GM23248 (cell line): ENCODE results near the gene MYT1. TPM values are rescaled to one million over a fixed set of nuclear protein-coding genes. Genes with fewer than 3 reads are reported as not detected.

ENCODE experiments used
- DNase-seq: peaks from one replicate; pipeline ENCODE4 v3.0.0-alpha.2; 2015
- H2AFZ ChIP-seq: fragments of 200-600 bp; sonication (generic); 2 replicates; pipeline ENCODE4 v1.6.1; 2016; ENCODE audit warnings: antibody characterized with exemption
- H3F3A ChIP-seq: fragments of 200-600 bp; sonication (generic); 2 replicates; pipeline ENCODE4 v1.6.1; 2016; ENCODE audit warnings: mild to moderate bottlenecking, antibody characterized with exemption, mixed run types; ENCODE audit not compliant: insufficient read depth
- H3K27ac ChIP-seq: fragments of 200-600 bp; sonication (generic); 2 replicates; pipeline ENCODE4 v1.5.1; 2016; ENCODE audit warnings: mild to moderate bottlenecking
- H3K27me3 ChIP-seq: fragments of 200-600 bp; sonication (generic); replicated peaks from 2 replicates; pipeline ENCODE4 v1.6.1; 2016; ENCODE audit warnings: mild to moderate bottlenecking; ENCODE audit not compliant: insufficient read depth
- H3K36me3 ChIP-seq: fragments of 200-600 bp; sonication (generic); 2 replicates; pipeline ENCODE4 v1.6.1; 2016; ENCODE audit warnings: low read depth, mild to moderate bottlenecking
- H3K4me1 ChIP-seq: fragments of 200-600 bp; sonication (generic); 2 replicates; pipeline ENCODE4 v1.6.1; 2016; ENCODE audit warnings: mild to moderate bottlenecking; ENCODE audit not compliant: insufficient read depth
- H3K4me2 ChIP-seq: fragments of 200-600 bp; sonication (generic); one replicate; pipeline ENCODE4 v1.6.1; 2016; ENCODE audit warnings: mild to moderate bottlenecking; ENCODE audit not compliant: unreplicated experiment
- H3K4me3 ChIP-seq: fragments of 200-600 bp; sonication (generic); 2 replicates; pipeline ENCODE4 v1.5.1; 2016; ENCODE audit warnings: mild to moderate bottlenecking
- H3K79me2 ChIP-seq: fragments of 200-600 bp; sonication (generic); 2 replicates; pipeline ENCODE4 v1.6.1; 2016; ENCODE audit warnings: mild to moderate bottlenecking; ENCODE audit not compliant: insufficient read depth
- H3K9ac ChIP-seq: fragments of 200-600 bp; sonication (generic); 2 replicates; pipeline ENCODE4 v1.6.1; 2016; ENCODE audit warnings: mild to moderate bottlenecking
- H3K9me2 ChIP-seq: fragments of 200-600 bp; sonication (generic); 2 replicates; pipeline ENCODE4 v1.6.1; 2016; ENCODE audit warnings: mixed run types, mild to moderate bottlenecking, moderate library complexity; ENCODE audit not compliant: insufficient read depth
- H3K9me3 ChIP-seq: fragments of 200-600 bp; sonication (generic); one replicate; pipeline ENCODE4 v1.6.1; 2017; ENCODE audit warnings: low read depth
- H4K20me1 ChIP-seq: fragments of 200-600 bp; sonication (generic); 2 replicates; pipeline ENCODE4 v1.6.0; 2016; ENCODE audit not compliant: insufficient read depth
- EZH2 ChIP-seq: fragments of 200-600 bp; sonication (generic); IDR thresholded peaks from 2 replicates; pipeline ENCODE4 v1.6.1; 2018; ENCODE audit warnings: antibody characterized with exemption, mild to moderate bottlenecking; ENCODE audit not compliant: insufficient read depth, poor library complexity, severe bottlenecking
- EZH2phosphoT487 ChIP-seq: fragments of 200-600 bp; sonication (generic); IDR thresholded peaks from 2 replicates; pipeline ENCODE4 v1.6.1; 2018; ENCODE audit warnings: antibody characterized with exemption, moderate library complexity, mild to moderate bottlenecking, low read depth; ENCODE audit not compliant: insufficient read depth
- WGBS, 2 experiments: methylation state at CpG; one replicate each; pipeline ENCODE4 v1.1.6; 2015 to 2017; ENCODE audit warnings: low lambda C conversion rate in 2 of 2, low coverage in 1 of 2; ENCODE audit errors: missing lambda C conversion rate in 2 of 2; 5-methylcytosine and 5-hydroxymethylcytosine counted together
- in situ Hi-C: fragments of 300-500 bp; cut with MboI; formaldehyde crosslinking; loops from 2 replicates; pipeline ENCODE4 v1.15.0; 2020
- polyA plus RNA-seq: library from polyadenylated mRNA; unstranded; fragments of >200 nt; fragmentation: Nextera tagmentation; extraction: Ambion mirVana; gene quantifications from 2 replicates; pipeline ENCODE4 v1.2.1, GENCODE V29; 2016
- total RNA-seq: library from RNA; depleted of rRNA; stranded (reverse); fragments of >200 nt; shearing (Covaris generic); gene quantifications from 2 replicates; pipeline ENCODE4 v1.2.3, GENCODE V29; 2014

Gene MYT1
- total and polyA plus RNA-seq, 2 experiments from 2014 or later = not detected

DNA sequence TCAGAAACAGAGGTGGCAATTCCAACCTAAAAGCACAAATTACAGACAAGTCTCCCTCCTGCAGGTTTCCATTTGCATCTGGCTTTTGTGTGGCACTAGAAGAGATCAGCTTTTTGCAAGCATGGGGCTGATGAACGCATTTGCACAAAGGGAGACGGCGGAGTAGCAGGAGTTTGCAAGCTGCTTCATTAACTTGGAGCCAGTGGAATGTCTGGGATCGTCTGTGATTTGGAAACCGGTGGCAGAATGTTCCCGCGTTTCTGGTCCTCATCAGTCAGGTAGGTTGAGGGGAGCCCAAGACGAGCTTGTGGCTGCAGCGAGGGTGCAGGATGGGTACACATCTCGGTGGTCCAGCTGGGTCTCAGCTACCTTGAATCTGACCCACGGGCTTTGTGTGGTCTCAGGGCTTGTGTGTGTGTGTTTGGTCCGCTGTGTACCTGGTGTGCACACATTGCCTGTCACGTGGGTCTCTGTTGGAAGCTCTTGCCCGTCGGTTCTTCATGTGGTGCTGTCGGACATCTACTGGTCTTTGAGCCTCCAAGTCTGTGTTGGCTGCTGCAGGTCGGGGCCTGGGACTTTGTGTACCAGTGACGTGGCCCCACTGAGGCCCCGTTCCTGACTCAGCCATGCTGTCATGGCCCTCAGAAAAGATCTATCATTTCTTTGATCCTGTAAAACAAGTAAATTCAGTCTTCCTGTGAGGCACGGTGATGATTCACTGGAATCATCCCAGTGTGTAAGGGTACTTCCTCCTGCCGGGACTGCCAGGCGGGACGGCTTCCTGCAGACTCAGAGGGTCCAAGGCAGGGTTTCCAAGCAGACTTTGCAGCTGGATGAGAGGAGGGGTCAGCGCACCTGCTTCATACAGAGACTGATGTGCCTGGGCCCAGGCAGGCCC is 12.4 kb upstream of the MYT1 start:
- Histone ChIP-seq H3K9ac (no peak overlapping the region), H4K20me1 (no peaks in the 10 kb centered on the region), H3K4me2 (no peak overlapping the region), H3K79me2 (no peaks in the 10 kb centered on the region), H3K4me1 (no peaks in the 10 kb centered on the region), H3K4me3 (no peak overlapping the region), H3K27me3 (no peaks in the 10 kb centered on the region), H3K9me2 (no peaks in the 10 kb centered on the region), H3K27ac (no peak overlapping the region), H2AFZ (no peak overlapping the region), H3F3A (no peaks in the 10 kb centered on the region), H3K36me3 (no peaks in the 10 kb centered on the region), H3K9me3 (no peaks in the 10 kb centered on the region)
- in situ Hi-C loops = no loop called here
- TF ChIP-seq EZH2 (no peak), EZH2phosphoT487 (no peak)
- WGBS, 2 experiments = 49 to 52% methylated on average over 24 of the region's 24 CpGs
- no peak for DNase-seq

DNA sequence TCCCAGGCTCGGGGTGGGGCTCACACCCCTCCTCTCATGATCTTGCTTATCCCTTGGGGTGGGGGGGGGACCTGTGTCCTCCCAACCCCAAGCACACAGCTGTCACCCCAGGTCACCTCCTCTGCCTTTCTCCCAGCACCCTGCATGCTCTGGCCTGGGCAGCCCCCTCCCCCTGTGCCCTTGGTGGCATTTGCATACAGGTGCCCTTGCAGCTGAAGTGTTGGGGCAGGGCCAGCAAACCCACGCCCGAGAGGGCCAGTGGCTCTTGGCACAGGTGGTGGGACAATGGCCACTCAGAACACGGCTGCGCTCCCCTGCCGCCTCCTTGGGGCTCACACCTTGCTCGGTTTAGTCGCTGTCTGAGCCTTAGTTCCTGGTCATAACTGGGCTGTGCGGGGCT is 11.3 kb upstream of the MYT1 start:
- 61 to 63% methylated on average over 8 to 9 of the region's 9 CpGs for WGBS, 2 experiments
- Histone ChIP-seq H4K20me1 (no peaks in the 10 kb centered on the region), H3K27ac (no peak overlapping the region)

DNA sequence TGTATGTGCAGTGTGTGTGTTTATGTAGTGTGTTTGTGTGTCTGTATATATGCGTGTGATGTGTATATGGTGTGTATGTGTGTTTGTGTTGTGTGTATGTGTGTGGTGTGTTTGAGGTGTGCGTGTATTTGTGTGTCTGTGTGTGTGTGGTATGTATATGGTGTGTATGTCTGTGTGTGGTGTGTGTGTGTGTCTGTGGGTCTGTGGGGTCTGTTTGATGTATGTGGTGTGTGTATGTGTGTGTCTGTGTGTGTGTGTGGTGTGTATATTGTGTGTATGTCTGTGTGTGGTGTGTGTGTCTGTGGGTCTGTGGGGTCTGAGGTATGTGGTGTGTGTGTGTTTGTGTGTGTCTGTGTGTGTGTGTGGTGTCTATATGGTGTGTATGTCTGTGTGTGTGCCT is 10.8 kb upstream of the MYT1 start:
- H3K27ac ChIP-seq = no peak overlapping the region
- no peaks in the 10 kb centered on the region for H3K4me1 ChIP-seq
- H3K9ac ChIP-seq = no peak overlapping the region
- no peaks in the 10 kb centered on the region for H3K36me3 ChIP-seq
- no peaks in the 10 kb centered on the region for H3K9me3 ChIP-seq
- no peaks in the 10 kb centered on the region for H3K9me2 ChIP-seq
- no peaks in the 10 kb centered on the region for H3K27me3 ChIP-seq
- H2AFZ ChIP-seq = no peak overlapping the region
- DNase-seq = no peak
- 37 to 54% methylated on average over 2 of the region's 2 CpGs for WGBS, 2 experiments
- H3K79me2 ChIP-seq = no peaks in the 10 kb centered on the region
- in situ Hi-C loops = no loop called here
- H3F3A ChIP-seq = no peaks in the 10 kb centered on the region
- no peak for TF ChIP-seq EZH2
- no peak for TF ChIP-seq EZH2phosphoT487
- no peak overlapping the region for H3K4me2 ChIP-seq
- no peaks in the 10 kb centered on the region for H4K20me1 ChIP-seq
- no peak overlapping the region for H3K4me3 ChIP-seq

More for the DNA sequence above, 11.3 kb upstream of the MYT1 start:
- no peaks in the 10 kb centered on the region for H3K9me2 ChIP-seq
- no peak overlapping the region for H2AFZ ChIP-seq
- H3K36me3 ChIP-seq = no peaks in the 10 kb centered on the region
- H3K4me3 ChIP-seq = no peak overlapping the region
- H3K9me3 ChIP-seq = no peaks in the 10 kb centered on the region
- H3K79me2 ChIP-seq = no peaks in the 10 kb centered on the region
- no peak for DNase-seq
- H3K9ac ChIP-seq = no peak overlapping the region
- H3K4me2 ChIP-seq = no peak overlapping the region
- in situ Hi-C loops = no loop called here
- no peak for TF ChIP-seq EZH2phosphoT487
- no peak for TF ChIP-seq EZH2
- no peaks in the 10 kb centered on the region for H3K4me1 ChIP-seq
- H3K27me3 ChIP-seq = no peaks in the 10 kb centered on the region
- no peaks in the 10 kb centered on the region for H3F3A ChIP-seq

DNA sequence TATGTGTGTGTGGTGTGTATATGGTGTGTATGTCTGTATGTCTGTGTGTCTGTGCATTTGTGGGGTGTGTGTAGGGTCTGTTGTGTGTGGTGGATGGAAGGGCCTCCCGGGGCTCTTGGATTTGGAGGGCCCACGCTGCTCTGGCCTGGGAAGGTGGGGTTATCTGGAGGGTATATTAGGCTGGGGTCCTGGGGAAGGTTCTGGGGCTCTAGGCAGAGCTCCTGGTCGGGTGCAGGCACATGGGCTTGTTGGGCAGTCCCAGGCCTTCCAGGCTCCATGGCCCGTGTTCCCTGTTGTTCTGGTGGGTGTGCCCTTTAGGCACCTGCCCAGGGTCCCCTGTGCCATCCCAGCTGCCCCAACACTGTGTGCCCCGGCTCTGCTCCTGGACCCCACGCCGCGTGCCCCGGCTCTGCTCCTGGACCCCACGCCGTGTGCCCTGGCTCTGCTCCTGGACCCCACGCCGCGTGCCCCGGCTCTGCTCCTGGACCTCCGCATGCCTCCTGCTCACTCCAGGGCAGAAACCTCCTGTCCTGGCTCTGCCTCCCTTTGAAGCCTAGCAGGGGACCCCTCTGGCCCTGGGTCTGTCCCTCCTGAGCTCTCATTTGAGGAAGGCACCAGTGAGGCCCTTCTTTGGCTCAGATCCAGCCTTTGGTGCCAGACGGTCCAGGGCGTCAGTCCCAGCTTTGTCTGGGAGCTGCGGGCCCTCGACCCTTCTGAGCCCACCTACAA is 10.2 kb upstream of the MYT1 start:
- Histone ChIP-seq H3K4me3 (no peak overlapping the region), H3K36me3 (no peaks in the 10 kb centered on the region), H3K9me2 (no peaks in the 10 kb centered on the region), H3K9ac (no peak overlapping the region), H4K20me1 (no peaks in the 10 kb centered on the region), H3K9me3 (no peaks in the 10 kb centered on the region), H3K27me3 (no peaks in the 10 kb centered on the region), H2AFZ (no peak overlapping the region), H3K4me1 (no peaks in the 10 kb centered on the region), H3K79me2 (no peaks in the 10 kb centered on the region), H3F3A (no peaks in the 10 kb centered on the region), H3K27ac (no peak overlapping the region), H3K4me2 (no peak overlapping the region)
- DNase-seq = no peak
- 56 to 74% methylated on average over 15 of the region's 20 CpGs for WGBS, 2 experiments
- TF ChIP-seq EZH2phosphoT487 (no peak), EZH2 (no peak)
- in situ Hi-C loops = no loop called here
